Transverse colon (tissue), 4 donors: ENCODE measurements around the gene PPP1R14C. TPM values are rescaled to one million over a fixed set of nuclear protein-coding genes. Genes with fewer than 3 reads are reported as not detected.

Source experiments
- DNase-seq: peaks from one replicate; pipeline ENCODE4 v3.0.0-alpha.2; 2019
- H3K27ac ChIP-seq, 4 donors: fragments of 200-600 bp; sonication (generic); 2 replicates each; pipeline ENCODE4 v1.5.1; 2016 to 2018; ENCODE audit warnings: inconsistent platforms in 4 of 4
- H3K27me3 ChIP-seq: fragments of 200-600 bp; sonication (generic); 2 replicates; pipeline ENCODE4 v1.5.1; 2017; ENCODE audit warnings: inconsistent platforms
- H3K36me3 ChIP-seq, 4 donors: fragments of 200-600 bp; sonication (generic); 2 replicates each; pipeline ENCODE4 v1.5.1; 2017 to 2019; ENCODE audit warnings: inconsistent platforms in 4 of 4
- H3K4me1 ChIP-seq, 4 donors: fragments of 200-600 bp; sonication (generic); 2 replicates each; pipeline ENCODE4 v1.5.1; 2017 to 2020; ENCODE audit warnings: inconsistent platforms in 4 of 4
- H3K4me3 ChIP-seq, 4 donors: fragments of 200-600 bp; sonication (generic); 1 replicate in 1 of 4; 2 replicates in 3 of 4; pipeline versions ENCODE4 v1.5.1 to v1.6.1; 2017 to 2019; ENCODE audit warnings: inconsistent platforms in 4 of 4
- H3K9me3 ChIP-seq, 2 donors: fragments of 200-600 bp; sonication (generic); 2 replicates each; pipeline ENCODE4 v1.5.1; 2017 to 2019; ENCODE audit warnings: inconsistent platforms in 2 of 2
- EP300 ChIP-seq: sonication (generic); formaldehyde crosslinking; IDR thresholded peaks from one replicate; pipeline ENCODE4 v1.6.1; 2017; ENCODE audit warnings: antibody characterized with exemption, low read depth
- POLR2A ChIP-seq: fragments of 450-650 bp; IDR thresholded peaks from one replicate; pipeline ENCODE4 v1.6.1; 2016; ENCODE audit warnings: antibody characterized with exemption, mild to moderate bottlenecking, moderate library complexity
- POLR2AphosphoS5 ChIP-seq, 3 donors: sonication (generic); formaldehyde crosslinking; IDR thresholded peaks; one replicate each; pipeline ENCODE4 v1.6.1; 2016; ENCODE audit warnings: antibody characterized with exemption in 3 of 3
- WGBS, 2 donors: methylation state at CpG; one replicate each; pipeline ENCODE4 v1.1.5; 2018; ENCODE audit warnings: low coverage in 1 of 2; 5-methylcytosine and 5-hydroxymethylcytosine counted together
- in situ Hi-C, 4 donors: fragments of 200-750 bp; cut with MboI; loops; one replicate each; pipeline versions ENCODE4 v1.15.0 to v1.15.1; 2017; ENCODE audit warnings: low sequenced_read_pairs in 3 of 4, low pct_ligation_motif_present in 1 of 4, low pct_unique_long_range_greater_than_20kb in 1 of 4
- intact Hi-C: fragments of 100-400 bp; cut with DNase I; formaldehyde crosslinking; loops from one replicate; pipeline ENCODE4 v1.15.1; 2023; ENCODE audit warnings: low total_unique reads
- total RNA-seq, 4 donors: library from RNA; depleted of rRNA; stranded (reverse); fragments of >200 nt; gene quantifications; one replicate each; pipeline ENCODE4 v1.1.0, GENCODE V29; 2016
- TF ChIP-seq, protein P1 (sequence below), 5 experiments: fragments of 200-600 bp in 3 of 5; fragments of 450-650 bp in 2 of 5; sonication (generic) in 3 of 5; IDR thresholded peaks; 1 replicate in 2 of 5; 2 replicates in 3 of 5; pipeline ENCODE4 v1.5.1; 2016 to 2017; ENCODE audit warnings: antibody characterized with exemption in 5 of 5, inconsistent platforms in 3 of 5, mild to moderate bottlenecking in 2 of 5, moderate library complexity in 1 of 5

Gene PPP1R14C
- total RNA-seq, 4 donors from 2014 or later = 1.2 to 64.5 (median 38.8) TPM

GRCh38 chr6:150119173-150119572, 23.7 kb upstream of the PPP1R14C start:
- Histone ChIP-seq H3K27ac (no peak overlapping the region), H3K4me1 (no peaks in the 10 kb centered on the region), H3K36me3 (no peaks in the 10 kb centered on the region), H3K9me3 (no peaks in the 10 kb centered on the region), H3K27me3 (no peaks in the 10 kb centered on the region), H3K4me3 (no peak overlapping the region)
- DNase-seq = no peak
- in situ Hi-C loops = no loop called here
- intact Hi-C loops = no loop called here
- 0 to 38% methylated on average over 1 to 7 of the region's 7 CpGs for WGBS, 2 donors
- no peak for TF ChIP-seq POLR2A

DNA sequence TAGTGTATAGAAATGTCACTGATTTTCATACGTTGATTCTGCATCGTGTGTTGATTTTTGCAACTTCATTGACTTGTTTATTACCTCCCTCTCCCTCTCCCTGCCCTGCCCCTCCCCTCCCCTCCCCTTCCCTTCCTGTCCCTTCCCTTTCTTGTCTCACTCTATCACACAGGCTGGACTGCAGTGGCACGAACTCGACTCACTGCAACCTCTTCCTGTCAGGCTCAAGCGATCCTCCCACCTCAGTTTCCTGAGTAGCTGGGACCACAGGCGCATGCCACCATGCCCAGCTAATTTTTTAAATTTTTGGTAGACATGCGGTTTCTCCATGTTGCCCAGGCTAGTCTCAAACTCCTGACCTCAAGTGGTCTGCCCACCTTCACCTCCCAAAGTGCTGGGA, 19.2 kb upstream of the PPP1R14C start:
- DNase-seq = no peak
- H3K27ac ChIP-seq = no peak overlapping the region
- H3K4me1 ChIP-seq = no peaks in the 10 kb centered on the region
- TF ChIP-seq POLR2AphosphoS5 (IDR thresholded peaks at IDR 0.05) (no peak), POLR2A (no peak), EP300 (no peak)
- TF ChIP-seq, protein P1, sequence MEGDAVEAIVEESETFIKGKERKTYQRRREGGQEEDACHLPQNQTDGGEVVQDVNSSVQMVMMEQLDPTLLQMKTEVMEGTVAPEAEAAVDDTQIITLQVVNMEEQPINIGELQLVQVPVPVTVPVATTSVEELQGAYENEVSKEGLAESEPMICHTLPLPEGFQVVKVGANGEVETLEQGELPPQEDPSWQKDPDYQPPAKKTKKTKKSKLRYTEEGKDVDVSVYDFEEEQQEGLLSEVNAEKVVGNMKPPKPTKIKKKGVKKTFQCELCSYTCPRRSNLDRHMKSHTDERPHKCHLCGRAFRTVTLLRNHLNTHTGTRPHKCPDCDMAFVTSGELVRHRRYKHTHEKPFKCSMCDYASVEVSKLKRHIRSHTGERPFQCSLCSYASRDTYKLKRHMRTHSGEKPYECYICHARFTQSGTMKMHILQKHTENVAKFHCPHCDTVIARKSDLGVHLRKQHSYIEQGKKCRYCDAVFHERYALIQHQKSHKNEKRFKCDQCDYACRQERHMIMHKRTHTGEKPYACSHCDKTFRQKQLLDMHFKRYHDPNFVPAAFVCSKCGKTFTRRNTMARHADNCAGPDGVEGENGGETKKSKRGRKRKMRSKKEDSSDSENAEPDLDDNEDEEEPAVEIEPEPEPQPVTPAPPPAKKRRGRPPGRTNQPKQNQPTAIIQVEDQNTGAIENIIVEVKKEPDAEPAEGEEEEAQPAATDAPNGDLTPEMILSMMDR (IDR thresholded peaks at IDR 0.05) = no peak
- no peaks in the 10 kb centered on the region for H3K36me3 ChIP-seq
- intact Hi-C loops = no loop called here
- no peaks in the 10 kb centered on the region for H3K27me3 ChIP-seq
- in situ Hi-C loops = no loop called here
- H3K4me3 ChIP-seq = no peak overlapping the region
- 50 to 71% methylated on average over 6 to 7 of the region's 7 CpGs for WGBS, 2 donors
- no peaks in the 10 kb centered on the region for H3K9me3 ChIP-seq

- Histone ChIP-seq H3K4me1 (no peaks in the 10 kb centered on the region), H3K27me3 (no peaks in the 10 kb centered on the region), H3K27ac (no peak overlapping the region), H3K4me3 (no peak overlapping the region), H3K9me3 (no peaks in the 10 kb centered on the region), H3K36me3 (no peaks in the 10 kb centered on the region)
- TF ChIP-seq EP300 (no peak), POLR2AphosphoS5 (IDR thresholded peaks at IDR 0.05) (no peak), POLR2A (no peak)
- TF ChIP-seq, protein P1 (IDR thresholded peaks at IDR 0.05) = no peak
- intact Hi-C loops = no loop called here
- 89 to 94% methylated on average over 3 of the region's 3 CpGs for WGBS, 2 donors
- in situ Hi-C loops = no loop called here
- DNase-seq = no peak
These were observed 18.6 kb upstream of the PPP1R14C start for GRCh38 chr6:150124235-150124634.

DNA sequence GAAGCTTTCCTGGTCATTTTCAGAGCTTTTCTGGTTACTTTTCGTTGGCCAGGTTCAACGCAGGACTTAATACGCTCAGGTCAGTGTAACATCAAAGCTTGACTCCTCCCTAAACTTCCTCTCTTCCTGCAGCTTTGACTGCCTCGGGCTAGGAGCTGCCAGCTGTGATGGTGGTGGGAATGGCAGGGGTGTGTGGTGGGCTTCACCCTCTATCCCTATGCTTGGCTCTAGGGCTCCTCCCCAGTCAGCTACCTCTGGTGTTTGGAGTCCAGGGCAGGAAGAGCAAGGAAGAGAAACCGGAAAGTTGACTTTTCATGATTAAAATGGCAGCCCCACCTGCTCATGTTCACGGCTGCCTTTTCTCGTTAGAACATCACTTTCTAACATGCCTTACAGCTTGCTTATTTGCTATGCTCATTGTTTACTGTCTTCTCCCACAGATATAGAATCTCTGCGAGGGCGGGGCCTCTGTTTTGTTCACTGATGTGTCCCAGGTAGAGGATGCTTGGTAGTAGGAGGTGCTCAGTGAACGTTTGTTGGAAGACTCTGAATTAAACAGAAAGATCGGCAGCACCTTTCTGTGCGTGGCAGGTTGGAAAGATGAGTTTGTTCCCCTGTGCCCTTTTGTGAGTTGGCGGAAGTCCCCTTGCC, 16.1 kb upstream of the PPP1R14C start:
- no peaks in the 10 kb centered on the region for H3K9me3 ChIP-seq
- no peaks in the 10 kb centered on the region for H3K27me3 ChIP-seq
- intact Hi-C loops = no loop called here
- DNase-seq = no peak
- H3K27ac ChIP-seq = no peak overlapping the region
- no peak overlapping the region for H3K4me3 ChIP-seq
- no peaks in the 10 kb centered on the region for H3K36me3 ChIP-seq
- WGBS, 2 donors = 69 to 81% methylated on average over 6 to 13 of the region's 13 CpGs
- no peak for TF ChIP-seq EP300
- TF ChIP-seq POLR2AphosphoS5 (IDR thresholded peaks at IDR 0.05) = no peak
- TF ChIP-seq, protein P1 (IDR thresholded peaks at IDR 0.05) = no peak
- TF ChIP-seq POLR2A = no peak
- in situ Hi-C loops = no loop called here
- H3K4me1 ChIP-seq = no peaks in the 10 kb centered on the region

DNA sequence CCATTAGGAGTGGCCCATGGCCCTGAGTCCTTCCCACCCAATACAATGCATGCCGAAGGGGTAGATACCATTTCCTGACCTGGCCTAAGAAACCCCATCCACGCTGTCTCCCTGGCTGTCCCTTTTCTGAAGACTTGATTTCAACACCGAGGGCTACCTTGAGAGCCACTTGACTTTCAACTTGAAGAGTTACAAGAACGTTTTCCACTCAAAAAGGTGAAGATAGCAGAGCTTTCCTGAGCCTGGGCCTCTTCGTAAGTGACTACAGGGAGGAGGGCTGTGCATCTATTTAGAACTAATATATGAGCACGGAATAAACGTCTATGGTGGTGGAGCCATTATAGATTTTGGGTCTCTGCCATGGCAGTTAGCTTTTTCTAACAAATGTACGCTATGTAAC, 14.4 kb upstream of the PPP1R14C start:
- Histone ChIP-seq H3K36me3 (no peaks in the 10 kb centered on the region), H3K27ac (no peak overlapping the region), H3K4me1 (peaks cover 0 to 4% (median under 1%) of the 10 kb centered on the region in 4 donors), H3K27me3 (no peaks in the 10 kb centered on the region), H3K9me3 (no peaks in the 10 kb centered on the region), H3K4me3 (no peak overlapping the region)
- WGBS, 2 donors = 84 to 86% methylated on average over 3 to 8 of the region's 8 CpGs
- intact Hi-C loops = no loop called here
- no peak for TF ChIP-seq POLR2AphosphoS5 (IDR thresholded peaks at IDR 0.05)
- in situ Hi-C loops = no loop called here
- no peak for DNase-seq
